ENCODE data around the gene TAF11L5.
"Not testable (repeated sequence)": the region's sequence is repeated elsewhere in the genome, so short reads cannot be mapped to it uniquely, and the experiment has no call there.

The TAF11L5 gene

GRCh38 chr5:17524935-17525334 is at the start of gene TAF11L5:
TAF11L5 (plus strand) TSS chr5:17525235.
- TF ChIP-seq, protein P1, sequence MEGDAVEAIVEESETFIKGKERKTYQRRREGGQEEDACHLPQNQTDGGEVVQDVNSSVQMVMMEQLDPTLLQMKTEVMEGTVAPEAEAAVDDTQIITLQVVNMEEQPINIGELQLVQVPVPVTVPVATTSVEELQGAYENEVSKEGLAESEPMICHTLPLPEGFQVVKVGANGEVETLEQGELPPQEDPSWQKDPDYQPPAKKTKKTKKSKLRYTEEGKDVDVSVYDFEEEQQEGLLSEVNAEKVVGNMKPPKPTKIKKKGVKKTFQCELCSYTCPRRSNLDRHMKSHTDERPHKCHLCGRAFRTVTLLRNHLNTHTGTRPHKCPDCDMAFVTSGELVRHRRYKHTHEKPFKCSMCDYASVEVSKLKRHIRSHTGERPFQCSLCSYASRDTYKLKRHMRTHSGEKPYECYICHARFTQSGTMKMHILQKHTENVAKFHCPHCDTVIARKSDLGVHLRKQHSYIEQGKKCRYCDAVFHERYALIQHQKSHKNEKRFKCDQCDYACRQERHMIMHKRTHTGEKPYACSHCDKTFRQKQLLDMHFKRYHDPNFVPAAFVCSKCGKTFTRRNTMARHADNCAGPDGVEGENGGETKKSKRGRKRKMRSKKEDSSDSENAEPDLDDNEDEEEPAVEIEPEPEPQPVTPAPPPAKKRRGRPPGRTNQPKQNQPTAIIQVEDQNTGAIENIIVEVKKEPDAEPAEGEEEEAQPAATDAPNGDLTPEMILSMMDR (IDR thresholded peaks at IDR 0.05) = not testable (repeated sequence)

GRCh38 chr5:17477043-17477442 is 48.0 kb upstream of the TAF11L5 start:
- TF ChIP-seq, protein P1 (IDR thresholded peaks at IDR 0.05) = no peak

GRCh38 chr5:17477573-17478265 is 47.3 kb upstream of the TAF11L5 start:
- TF ChIP-seq, protein P1 (IDR thresholded peaks at IDR 0.05) = no peak

GRCh38 chr5:17481378-17481777 is 43.7 kb upstream of the TAF11L5 start:
- TF ChIP-seq, protein P1 (IDR thresholded peaks at IDR 0.05) = no peak

DNA sequence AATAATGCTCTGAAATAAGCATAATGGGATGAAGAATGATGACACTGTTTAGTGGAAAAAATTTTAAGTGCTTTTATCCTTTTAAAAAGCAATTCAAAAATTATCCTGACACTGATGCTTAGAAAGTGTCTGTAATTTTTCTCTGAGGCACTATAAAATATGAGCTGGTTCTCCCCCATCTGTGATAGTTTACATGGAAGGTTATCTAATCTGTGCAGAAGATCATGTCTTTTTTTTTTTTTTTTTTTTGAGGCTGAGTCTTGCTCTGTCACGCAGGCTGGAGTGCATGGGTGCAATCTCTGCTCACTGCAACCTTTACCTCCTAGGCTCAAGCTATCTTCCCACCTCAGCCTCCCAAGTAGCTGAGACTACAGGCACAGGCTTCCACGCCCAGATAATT is 42.2 kb upstream of the TAF11L5 start:
- TF ChIP-seq, protein P1 (IDR thresholded peaks at IDR 0.05) = no peak

- TF ChIP-seq, protein P1 (IDR thresholded peaks at IDR 0.05) = no peak
Observed at GRCh38 chr5:17487174-17487512, 37.9 kb upstream of the TAF11L5 start.

DNA sequence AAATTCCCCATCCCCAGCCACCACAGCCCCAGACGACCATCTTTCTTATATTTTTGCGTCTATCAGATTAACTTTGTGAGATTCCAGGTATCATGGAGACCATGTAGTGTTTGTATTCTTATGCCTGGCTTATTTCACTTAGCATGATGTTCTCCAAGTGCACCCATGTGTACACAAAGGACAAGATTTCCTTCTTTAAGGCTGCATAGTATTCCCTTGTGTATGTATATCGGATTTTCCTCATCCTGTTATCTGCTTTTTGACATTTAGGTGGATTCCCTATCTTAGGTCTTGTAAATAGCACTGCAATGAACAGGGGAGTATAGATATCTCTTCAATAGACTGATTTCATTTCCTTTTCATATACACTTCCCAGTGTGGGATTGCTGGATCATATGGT is 32.3 kb upstream of the TAF11L5 start:
- TF ChIP-seq, protein P1 (IDR thresholded peaks at IDR 0.05) = no peak

DNA sequence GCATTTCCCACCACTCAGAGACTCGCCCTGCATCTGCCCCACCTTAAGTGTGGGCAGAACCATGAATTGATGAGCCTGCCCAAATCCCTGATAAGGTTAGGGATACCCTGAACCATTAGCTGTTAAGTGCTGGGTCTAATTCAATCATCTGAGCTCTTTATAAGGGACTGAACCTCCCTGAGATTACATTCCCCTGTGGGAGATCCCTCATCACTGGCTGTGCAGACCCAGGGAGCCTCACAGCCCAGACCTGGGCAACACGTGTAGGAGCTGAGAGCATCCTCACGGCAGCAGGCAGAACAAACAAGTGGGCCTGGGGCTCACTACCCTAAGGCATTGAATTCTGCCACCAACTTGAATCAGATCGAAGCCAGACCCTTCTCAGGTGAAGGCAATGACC is 27.6 kb upstream of the TAF11L5 start:
- TF ChIP-seq, protein P1 (IDR thresholded peaks at IDR 0.05) = no peak

All from LNCAP (cell line).